BJ (cell line): ENCODE data around the gene MRPS9. TPM values are rescaled to one million over a fixed set of nuclear protein-coding genes. Genes with fewer than 3 reads are reported as not detected.

Source experiments
- CTCF ChIA-PET: fragments of 350-600 bp; formaldehyde crosslinking; extraction: SDS; loops from one replicate; lab custom pipeline; 2021; ENCODE audit warnings: antibody characterized with exemption, inconsistent platforms; lab: Yijun Ruan, JAX
- POLR2A ChIA-PET: fragments of 300-600 bp; sonication (Branson Sonifier 250); formaldehyde crosslinking; extraction: SDS; loops from one replicate; lab custom pipeline; 2021; ENCODE audit warnings: antibody characterized with exemption; lab: Charles Lee
- DNase-seq: peaks from one replicate; pipeline ENCODE4 v3.0.0-alpha.2; 2011; ENCODE audit warnings: low read depth
- H3K27me3 ChIP-seq: 2 replicates; pipeline ENCODE4 v1.6.0; 2011; ENCODE audit warnings: low read length; ENCODE audit not compliant: control insufficient read depth, insufficient read depth
- H3K36me3 ChIP-seq: 2 replicates; pipeline ENCODE4 v1.5.1; 2011; ENCODE audit warnings: low read length; ENCODE audit not compliant: control insufficient read depth, insufficient read depth
- H3K4me3 ChIP-seq: 2 replicates; pipeline ENCODE4 v1.5.1; 2011; ENCODE audit warnings: low read depth, mild to moderate bottlenecking, control low read depth, low read length
- polyA plus RNA-seq: library from polyadenylated mRNA; depleted of rRNA; stranded (reverse); fragments of >200 nt; gene quantifications from 2 replicates; pipeline ENCODE4 v1.2.3, GENCODE V29; 2011
- TF ChIP-seq, protein P1 (sequence below): IDR thresholded peaks from 2 replicates; pipeline ENCODE4 v1.5.1; 2011; ENCODE audit warnings: low read depth, mild to moderate bottlenecking, control low read depth, inconsistent platforms, low read length, moderate library complexity; ENCODE audit not compliant: insufficient read depth

The MRPS9 gene
- polyA plus RNA-seq, 1 experiment = 19.3 TPM

DNA sequence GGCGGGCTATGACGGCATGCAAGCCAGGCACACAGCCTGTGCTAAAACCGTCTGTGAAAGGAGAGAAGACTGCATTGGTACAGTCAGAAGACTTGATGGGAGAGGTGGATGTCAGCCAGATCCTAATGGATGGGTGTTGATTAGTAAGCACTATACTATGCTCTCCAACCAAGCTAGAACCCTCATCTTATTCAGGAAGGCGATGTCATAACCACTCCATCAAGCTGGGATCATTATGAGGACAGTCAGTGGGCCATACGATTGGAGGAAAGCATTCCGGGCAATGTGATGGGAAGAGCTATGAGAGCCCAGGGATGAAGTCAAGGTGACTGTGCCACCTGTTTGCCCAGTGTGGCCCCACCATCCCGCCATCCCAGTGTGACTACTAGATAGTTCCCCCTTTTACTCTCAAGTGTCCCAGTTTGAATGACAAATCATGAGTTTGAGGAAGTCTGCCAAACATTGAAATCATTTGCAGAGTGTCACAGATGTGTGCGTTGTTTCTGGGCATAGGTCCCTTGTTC, 66.4 kb downstream of the MRPS9 start:
- TF ChIP-seq, protein P1, sequence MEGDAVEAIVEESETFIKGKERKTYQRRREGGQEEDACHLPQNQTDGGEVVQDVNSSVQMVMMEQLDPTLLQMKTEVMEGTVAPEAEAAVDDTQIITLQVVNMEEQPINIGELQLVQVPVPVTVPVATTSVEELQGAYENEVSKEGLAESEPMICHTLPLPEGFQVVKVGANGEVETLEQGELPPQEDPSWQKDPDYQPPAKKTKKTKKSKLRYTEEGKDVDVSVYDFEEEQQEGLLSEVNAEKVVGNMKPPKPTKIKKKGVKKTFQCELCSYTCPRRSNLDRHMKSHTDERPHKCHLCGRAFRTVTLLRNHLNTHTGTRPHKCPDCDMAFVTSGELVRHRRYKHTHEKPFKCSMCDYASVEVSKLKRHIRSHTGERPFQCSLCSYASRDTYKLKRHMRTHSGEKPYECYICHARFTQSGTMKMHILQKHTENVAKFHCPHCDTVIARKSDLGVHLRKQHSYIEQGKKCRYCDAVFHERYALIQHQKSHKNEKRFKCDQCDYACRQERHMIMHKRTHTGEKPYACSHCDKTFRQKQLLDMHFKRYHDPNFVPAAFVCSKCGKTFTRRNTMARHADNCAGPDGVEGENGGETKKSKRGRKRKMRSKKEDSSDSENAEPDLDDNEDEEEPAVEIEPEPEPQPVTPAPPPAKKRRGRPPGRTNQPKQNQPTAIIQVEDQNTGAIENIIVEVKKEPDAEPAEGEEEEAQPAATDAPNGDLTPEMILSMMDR = no peak
- DNase-seq = peak; percentile 26
- CTCF ChIA-PET = interaction anchor here (1.9 to 4.5 kb wide), 2 partner anchors 10 to 132 kb away, joined by 7 to 32 read pairs; no protein-coding TSS in a partner anchor
- Histone ChIP-seq H3K36me3 (no peaks in the 10 kb centered on the region), H3K27me3 (no peaks in the 10 kb centered on the region), H3K4me3 (no peak overlapping the region)
- POLR2A ChIA-PET = no interaction called here

DNA sequence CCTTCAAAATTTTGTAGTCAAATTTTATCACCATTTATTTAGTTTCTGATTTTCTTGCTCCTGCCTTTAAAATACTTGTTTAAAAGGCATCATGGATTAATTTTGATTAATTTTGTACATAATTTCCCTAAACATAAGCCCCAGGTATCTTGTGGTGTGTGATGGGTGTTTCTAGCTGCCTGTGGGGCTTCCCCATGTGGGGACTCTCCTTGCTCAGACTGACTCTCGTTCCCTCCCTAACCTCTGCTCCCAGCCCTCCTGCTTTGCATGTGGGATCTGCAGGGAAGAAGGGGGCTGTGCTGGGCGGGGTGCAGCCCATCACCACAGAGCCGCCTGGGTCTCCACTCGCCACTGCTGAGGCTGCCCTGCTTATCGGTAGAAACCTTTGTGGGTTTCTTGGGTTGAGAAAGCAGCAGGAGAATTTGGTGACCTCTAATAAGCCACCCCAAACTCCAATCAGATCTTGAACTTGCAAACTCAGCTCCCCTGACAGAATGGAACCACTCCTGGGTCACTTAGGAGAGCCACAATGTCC, 72.5 kb downstream of the MRPS9 start:
- CTCF ChIA-PET = interaction anchor here (9.9 kb wide), 1 partner anchor 124 kb away, joined by 226 read pairs; no protein-coding TSS in a partner anchor

DNA sequence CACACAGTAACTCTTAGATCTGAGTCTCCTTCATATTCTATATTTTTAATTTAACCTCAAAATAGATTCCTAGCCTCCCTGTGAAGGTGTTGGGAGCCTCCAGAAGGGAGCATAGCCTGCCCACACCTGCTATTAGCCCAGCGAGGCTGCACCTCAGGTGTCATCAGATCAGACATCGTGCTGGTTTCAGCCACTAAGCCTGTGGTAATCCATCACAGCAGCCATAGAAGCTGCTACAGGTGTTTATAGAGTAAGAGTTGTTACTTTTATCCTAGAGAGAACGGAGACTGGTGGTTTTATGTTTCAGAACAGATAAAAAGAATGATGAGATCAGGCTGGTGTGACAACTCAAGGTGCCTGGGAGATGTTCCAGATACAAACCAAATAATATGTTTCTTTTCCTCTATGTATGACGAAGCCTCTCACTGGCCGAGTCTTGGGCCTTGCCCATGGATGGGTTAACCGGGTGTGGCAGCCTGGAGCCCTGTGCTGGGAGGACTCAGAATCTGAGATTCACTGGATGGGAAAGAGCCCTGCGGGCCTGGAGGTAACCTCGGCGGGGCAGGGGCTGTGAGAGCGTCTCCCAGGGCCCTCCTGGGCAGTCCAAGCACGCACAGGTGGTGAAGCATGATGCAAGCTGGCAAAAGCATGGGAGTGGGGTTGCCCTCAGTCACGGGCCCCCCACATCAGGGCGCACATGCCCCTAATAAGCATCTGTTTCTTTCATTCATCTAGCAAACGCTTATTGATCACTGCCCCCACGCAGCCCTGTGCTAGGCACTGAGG, 73.7 kb downstream of the MRPS9 start:
- ChIA-PET CTCF (interaction anchor here (1.0 to 9.9 kb wide), 2 partner anchors 123 to 183 kb away, joined by 4 to 226 read pairs; no protein-coding TSS in a partner anchor), POLR2A (no interaction called here)
- Histone ChIP-seq H3K27me3 (no peaks in the 10 kb centered on the region), H3K36me3 (no peaks in the 10 kb centered on the region), H3K4me3 (no peak overlapping the region)
- DNase-seq = no peak
- TF ChIP-seq, protein P1 = no peak

More for the DNA sequence above, 72.5 kb downstream of the MRPS9 start:
- POLR2A ChIA-PET = no interaction called here
- no peak for DNase-seq
- Histone ChIP-seq H3K27me3 (no peaks in the 10 kb centered on the region), H3K36me3 (no peaks in the 10 kb centered on the region), H3K4me3 (no peak overlapping the region)
- TF ChIP-seq, protein P1 = no peak

DNA sequence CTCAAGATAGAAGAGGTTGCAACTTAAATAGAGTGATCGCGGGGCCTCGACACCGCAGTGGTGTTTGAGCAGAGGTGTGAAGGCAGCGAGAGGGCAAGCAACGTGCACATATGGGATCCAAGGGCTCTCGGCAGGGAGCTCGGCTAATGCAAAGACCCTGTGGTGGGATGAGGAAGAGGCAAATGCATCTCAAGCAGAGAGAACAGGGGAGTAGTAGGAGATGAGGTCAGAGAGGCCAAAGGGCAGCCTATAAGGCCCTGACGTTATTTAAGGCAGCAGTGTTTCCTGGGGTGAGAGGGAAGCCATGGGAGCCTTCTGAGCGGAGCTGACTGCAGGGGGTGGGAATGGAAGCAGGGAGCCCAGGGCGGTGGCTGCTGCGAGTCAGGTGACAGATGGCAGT, 74.5 kb downstream of the MRPS9 start:
- TF ChIP-seq, protein P1 = no peak
- ChIA-PET CTCF (interaction anchor here (0.7 to 9.9 kb wide), 2 partner anchors 122 to 186 kb away, joined by 3 to 226 read pairs; no protein-coding TSS in a partner anchor), POLR2A (no interaction called here)
- H3K27me3 ChIP-seq = no peaks in the 10 kb centered on the region
- DNase-seq = no peak
- no peaks in the 10 kb centered on the region for H3K36me3 ChIP-seq
- no peak overlapping the region for H3K4me3 ChIP-seq
